GM08714 (cell line): Measurements from ENCODE around the gene EIF2B2.

Source experiments
- H3K4me3 ChIP-seq: fragments of 200-500 bp; sonication (Bioruptor generic); 2 replicates; pipeline ENCODE4 v1.5.1; 2014; ENCODE audit warnings: mild to moderate bottlenecking, low read length, inconsistent platforms
- ZNF274 ChIP-seq: IDR thresholded peaks from 2 replicates; pipeline ENCODE4 v1.6.1; 2012; ENCODE audit warnings: mild to moderate bottlenecking, low read depth, low read length

EIF2B2 gene

GRCh38 chr14:75040507-75040906 lies 37.8 kb downstream of the EIF2B2 start:
- TF ChIP-seq ZNF274, result no peak
- H3K4me3 ChIP-seq, result no peak overlapping the region

GRCh38 chr14:75040959-75041358 lies 38.2 kb downstream of the EIF2B2 start:
- H3K4me3 ChIP-seq, result no peak overlapping the region
- TF ChIP-seq ZNF274, result no peak

GRCh38 chr14:75041613-75042012 lies 38.9 kb downstream of the EIF2B2 start:
- no peak for TF ChIP-seq ZNF274
- H3K4me3 ChIP-seq, result no peak overlapping the region

GRCh38 chr14:75042035-75042434 lies 39.3 kb downstream of the EIF2B2 start:
- no peak overlapping the region for H3K4me3 ChIP-seq
- TF ChIP-seq ZNF274, result no peak

GRCh38 chr14:75044322-75044721 lies 41.6 kb downstream of the EIF2B2 start:
- no peak overlapping the region for H3K4me3 ChIP-seq
- no peak for TF ChIP-seq ZNF274

GRCh38 chr14:75044752-75045151 lies 42.0 kb downstream of the EIF2B2 start:
- no peak for TF ChIP-seq ZNF274
- no peak overlapping the region for H3K4me3 ChIP-seq

GRCh38 chr14:75046275-75046674 lies 43.6 kb downstream of the EIF2B2 start:
- TF ChIP-seq ZNF274, result no peak

GRCh38 chr14:75046899-75047298 lies 44.2 kb downstream of the EIF2B2 start:
- H3K4me3 ChIP-seq, result no peak overlapping the region
- TF ChIP-seq ZNF274, result no peak

More at GRCh38 chr14:75046275-75046674, 43.6 kb downstream of the EIF2B2 start:
- no peak overlapping the region for H3K4me3 ChIP-seq

GRCh38 chr14:75047506-75047905 lies 44.8 kb downstream of the EIF2B2 start:
- H3K4me3 ChIP-seq, result no peak overlapping the region

DNA sequence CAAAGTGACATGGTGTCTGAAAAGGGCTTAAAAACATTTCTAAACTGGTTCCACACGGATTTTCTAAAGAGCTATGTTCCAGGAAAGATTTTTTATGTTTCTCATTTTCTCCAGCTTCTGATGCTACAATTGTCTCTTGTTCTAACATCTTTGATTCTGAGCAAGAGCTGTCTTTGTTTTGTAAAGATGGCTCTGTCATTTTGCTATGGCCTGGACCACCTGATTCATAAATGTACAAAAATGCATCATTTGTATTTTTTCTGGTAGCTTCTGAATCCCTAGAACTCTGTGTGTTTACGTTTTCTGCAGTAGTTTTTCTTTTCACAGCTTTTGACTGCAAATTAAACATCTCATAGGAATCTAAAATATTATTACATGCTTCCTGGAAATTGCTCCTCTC lies 45.4 kb downstream of the EIF2B2 start:
- no peak for TF ChIP-seq ZNF274
- no peak overlapping the region for H3K4me3 ChIP-seq

More at GRCh38 chr14:75047506-75047905, 44.8 kb downstream of the EIF2B2 start:
- TF ChIP-seq ZNF274, result no peak

DNA sequence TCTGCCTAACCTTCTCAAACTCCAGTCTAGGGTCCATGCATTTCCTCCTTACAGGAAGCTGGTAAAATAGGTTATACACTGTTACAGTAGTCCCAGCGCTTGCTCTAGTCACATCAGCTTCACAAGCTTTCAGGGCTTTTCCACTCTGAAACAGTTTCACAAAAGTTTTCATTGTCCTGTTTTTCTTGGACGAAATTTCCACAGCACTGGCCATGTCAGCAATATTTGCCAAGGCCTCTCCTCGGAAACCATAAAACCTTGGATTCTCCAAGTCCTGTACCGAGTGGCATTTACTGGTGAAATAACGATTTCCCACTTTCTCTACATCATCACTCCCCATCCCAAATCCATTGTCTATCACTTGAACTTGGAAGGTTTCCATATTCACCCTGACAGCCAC lies 46.4 kb downstream of the EIF2B2 start:
- no peak for TF ChIP-seq ZNF274
- H3K4me3 ChIP-seq, result no peak overlapping the region

GRCh38 chr14:75049731-75050201 lies 47.0 kb downstream of the EIF2B2 start:
- no peak for TF ChIP-seq ZNF274
- H3K4me3 ChIP-seq, result no peak overlapping the region

GRCh38 chr14:75050852-75051555 lies 48.3 kb downstream of the EIF2B2 start, which contains the start of gene MLH3:
Gene MLH3 (minus strand): TSS chr14:75051467. CDS start chr14:75049655, 1,812 bp downstream.
- TF ChIP-seq ZNF274, result no peak
- H3K4me3 ChIP-seq, result peak within 1 kb of the TSS; percentile 63; the same call in 1 of the 2 replicates

DNA sequence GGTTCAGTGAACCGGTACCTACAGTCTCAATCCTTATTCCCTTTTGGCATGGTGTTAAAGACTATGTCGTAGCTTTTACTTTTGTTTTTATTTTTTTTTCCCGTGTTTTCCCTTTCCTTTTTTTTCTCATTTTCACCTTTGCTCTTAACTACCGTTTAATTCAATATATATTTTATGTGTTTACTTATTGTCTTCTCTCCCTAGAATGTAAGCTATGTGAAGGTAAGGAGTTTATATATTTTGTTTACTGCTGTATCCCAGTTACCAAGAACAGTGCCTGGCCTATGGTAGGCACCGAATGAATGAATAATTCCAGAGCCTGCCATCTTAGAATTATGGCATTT lies 48.8 kb downstream of the EIF2B2 start:
- H3K4me3 ChIP-seq, result peak overlapping the region; percentile 63; the same call in 1 of the 2 replicates

GRCh38 chr14:75053396-75054291 lies 50.9 kb downstream of the EIF2B2 start:
- TF ChIP-seq ZNF274, result no peak
- H3K4me3 ChIP-seq, result no peak overlapping the region

More for the DNA sequence above, 48.8 kb downstream of the EIF2B2 start:
- TF ChIP-seq ZNF274, result no peak
